H1 (cell line): ENCODE results near the gene KLHDC10. TPM values are rescaled to one million over a fixed set of nuclear protein-coding genes. Genes with fewer than 3 reads are reported as not detected.

Source experiments
- CTCF ChIA-PET: fragments of 300-600 bp; sonication (Branson Sonifier 250); formaldehyde crosslinking; loops from one replicate; lab custom pipeline; 2021; ENCODE audit not compliant: partially characterized antibody; lab: Charles Lee
- POLR2A ChIA-PET: fragments of 300-600 bp; sonication (Branson Sonifier 250); formaldehyde crosslinking; loops from one replicate; lab custom pipeline; 2021; ENCODE audit warnings: inconsistent platforms; ENCODE audit not compliant: partially characterized antibody; lab: Charles Lee
- DNase-seq, 2 experiments: peaks; one replicate each; pipeline versions ENCODE4 v3.0.0 to v3.0.0-alpha.2; 2010 to 2022; ENCODE audit warnings: low spot score in 2 of 2, low read depth in 1 of 2, mixed read lengths in 1 of 2
- FAIRE-seq: peaks from 2 replicates; lab custom pipeline; 2011; peaks lifted over from hg19 to GRCh38; lab: Jason Lieb, UNC
- H2AFZ ChIP-seq: 2 replicates; pipeline ENCODE4 v1.8.1; 2012; ENCODE audit warnings: low read length, inconsistent platforms
- H2AK5ac ChIP-seq: 2 replicates; pipeline ENCODE4 v1.6.1; 2013; ENCODE audit warnings: low read depth, low read length
- H2BK120ac ChIP-seq: replicated peaks from 2 replicates; pipeline ENCODE3; 2013; ENCODE audit warnings: low read depth, low read length, inconsistent platforms
- H2BK12ac ChIP-seq: 2 replicates; pipeline ENCODE4 v1.6.1; 2013; ENCODE audit warnings: low read depth, low read length
- H2BK15ac ChIP-seq: 2 replicates; pipeline ENCODE4 v1.6.1; 2013; ENCODE audit warnings: low read length
- H2BK20ac ChIP-seq: 2 replicates; pipeline ENCODE4 v1.6.1; 2013; ENCODE audit warnings: low read length
- H2BK5ac ChIP-seq: 2 replicates; pipeline ENCODE4 v1.6.1; 2013; ENCODE audit warnings: low read depth, low read length
- H3K14ac ChIP-seq: 2 replicates; pipeline ENCODE4 v1.6.1; 2013; ENCODE audit warnings: inconsistent platforms; ENCODE audit not compliant: insufficient read length
- H3K18ac ChIP-seq: 2 replicates; pipeline ENCODE4 v1.6.1; 2013; ENCODE audit warnings: low read length; ENCODE audit errors: extremely low read depth
- H3K23ac ChIP-seq: 2 replicates; pipeline ENCODE4 v1.6.1; 2013; ENCODE audit warnings: inconsistent platforms; ENCODE audit not compliant: insufficient read length
- H3K23me2 ChIP-seq: 2 replicates; pipeline ENCODE4 v1.6.1; 2013; ENCODE audit warnings: low read depth, low read length
- H3K27ac ChIP-seq: 2 replicates; pipeline ENCODE4 v1.6.1; 2011; ENCODE audit warnings: low read depth, low read length, inconsistent platforms
- H3K27me3 ChIP-seq, 4 experiments: replicated peaks in 1 of 4; 1 replicate in 1 of 4; 2 replicates in 3 of 4; pipeline versions ENCODE4 v1.6.1 to v1.8.1; 2011 to 2013; ENCODE audit warnings: low read length in 3 of 4, mild to moderate bottlenecking in 3 of 4, inconsistent platforms in 2 of 4, mixed read lengths in 2 of 4, moderate library complexity in 1 of 4; ENCODE audit not compliant: control insufficient read depth in 3 of 4, insufficient read depth in 3 of 4; ENCODE audit errors: extremely low read depth in 1 of 4
- H3K36me3 ChIP-seq, 4 experiments: 2 replicates each; pipeline versions ENCODE4 v1.6.1 to v1.8.1; 2011 to 2013; ENCODE audit warnings: mild to moderate bottlenecking in 4 of 4, low read length in 3 of 4, moderate library complexity in 2 of 4, control low read depth in 1 of 4, inconsistent platforms in 1 of 4; ENCODE audit not compliant: insufficient read depth in 4 of 4, control insufficient read depth in 2 of 4
- H3K4ac ChIP-seq: replicated peaks from 2 replicates; pipeline ENCODE3; 2013; ENCODE audit warnings: low read length, low read depth, mixed read lengths, inconsistent platforms; ENCODE audit not compliant: insufficient read length
- H3K4me1 ChIP-seq, 4 experiments: replicated peaks in 1 of 4; 1 replicate in 1 of 4; 2 replicates in 3 of 4; pipeline versions ENCODE4 v1.6.1 to v1.8.1; 2011 to 2013; ENCODE audit warnings: low read length in 3 of 4, inconsistent platforms in 2 of 4, mixed read lengths in 1 of 4; ENCODE audit not compliant: insufficient read depth in 4 of 4, control insufficient read depth in 3 of 4
- H3K4me2 ChIP-seq, 2 experiments: 2 replicates each; pipeline versions ENCODE4 v1.6.1 to v1.8.1; 2011 to 2013; ENCODE audit warnings: low read depth in 2 of 2, low read length in 2 of 2, control low read depth in 1 of 2, inconsistent platforms in 1 of 2, mild to moderate bottlenecking in 1 of 2; ENCODE audit not compliant: insufficient read depth in 1 of 2
- H3K4me3 ChIP-seq, 4 experiments: fragments of 200-600, 300-600 bp in 1 of 4; sonication (generic), shearing (Covaris generic), sonication (Bioruptor Twin) in 1 of 4; 2 replicates each; pipeline versions ENCODE4 v1.5.1 to v1.8.1; 2011 to 2016; ENCODE audit warnings: low read length in 4 of 4, low read depth in 3 of 4, control low read depth in 2 of 4, inconsistent platforms in 2 of 4, mild to moderate bottlenecking in 2 of 4, mixed read lengths in 1 of 4, moderate library complexity in 1 of 4; ENCODE audit not compliant: insufficient read depth in 2 of 4; ENCODE audit errors: extremely low read depth in 1 of 4
- H3K56ac ChIP-seq: replicated peaks from 2 replicates; pipeline ENCODE3; 2013; ENCODE audit warnings: low read depth, mild to moderate bottlenecking, mixed read lengths, low read length, inconsistent platforms; ENCODE audit not compliant: insufficient read length
- H3K79me1 ChIP-seq: 2 replicates; pipeline ENCODE4 v1.6.1; 2013; ENCODE audit warnings: low read depth, low read length, control low read depth
- H3K79me2 ChIP-seq, 2 experiments: 2 replicates each; pipeline versions ENCODE4 v1.6.1 to v1.8.1; 2012 to 2013; ENCODE audit warnings: low read length in 2 of 2, mild to moderate bottlenecking in 2 of 2, inconsistent platforms in 1 of 2; ENCODE audit not compliant: insufficient read depth in 2 of 2, control insufficient read depth in 1 of 2
- H3K9ac ChIP-seq, 4 experiments: replicated peaks in 1 of 4; 1 replicate in 1 of 4; 2 replicates in 3 of 4; pipeline versions ENCODE4 v1.6.1 to v1.8.1; 2011 to 2013; ENCODE audit warnings: low read depth in 3 of 4, low read length in 3 of 4, control low read depth in 2 of 4, mild to moderate bottlenecking in 2 of 4, moderate library complexity in 2 of 4, inconsistent platforms in 1 of 4; ENCODE audit errors: extremely low read depth in 1 of 4
- H3K9me3 ChIP-seq, 2 experiments: 2 replicates each; pipeline versions ENCODE4 v1.6.1 to v1.8.1; 2012 to 2013; ENCODE audit warnings: mild to moderate bottlenecking in 2 of 2, moderate library complexity in 2 of 2, control low read depth in 1 of 2, inconsistent platforms in 1 of 2, low read depth in 1 of 2, low read length in 1 of 2, mixed read lengths in 1 of 2; ENCODE audit not compliant: insufficient read depth in 2 of 2
- H4K20me1 ChIP-seq, 2 experiments: replicated peaks in 1 of 2; 2 replicates each; pipeline versions ENCODE3 to v1.8.1; 2011 to 2013; ENCODE audit warnings: inconsistent platforms in 2 of 2, low read length in 2 of 2, mild to moderate bottlenecking in 1 of 2; ENCODE audit not compliant: insufficient read depth in 2 of 2, control insufficient read depth in 1 of 2
- H4K5ac ChIP-seq: 2 replicates; pipeline ENCODE4 v1.6.1; 2013; ENCODE audit warnings: low read length, low read depth, mixed read lengths, inconsistent platforms; ENCODE audit not compliant: insufficient read length
- H4K8ac ChIP-seq: 2 replicates; pipeline ENCODE4 v1.8.0; 2013; ENCODE audit warnings: mild to moderate bottlenecking, moderate library complexity, low read length, inconsistent platforms; ENCODE audit not compliant: insufficient read depth; ENCODE audit errors: extremely low read depth
- H4K91ac ChIP-seq: replicated peaks from 2 replicates; pipeline ENCODE3; 2013; ENCODE audit warnings: low read length, mixed read lengths, inconsistent platforms; ENCODE audit not compliant: insufficient read length
- KDM4A ChIP-seq: IDR thresholded peaks from one replicate; pipeline ENCODE4 v1.7.1; 2012; ENCODE audit warnings: low read depth, mild to moderate bottlenecking, moderate library complexity, low read length, inconsistent platforms; ENCODE audit not compliant: severe bottlenecking
- POU5F1 ChIP-seq: IDR thresholded peaks from 2 replicates; pipeline ENCODE4 v1.6.1; 2011; ENCODE audit warnings: low read depth, mild to moderate bottlenecking, low read length, moderate library complexity
- TAF1 ChIP-seq: IDR thresholded peaks from 2 replicates; pipeline ENCODE4 v1.6.1; 2011; ENCODE audit warnings: mild to moderate bottlenecking, low read depth, low read length
- WGBS, 2 experiments: shearing (Covaris generic) in 1 of 2; methylation state at CpG; one replicate each; pipeline versions ENCODE4 v1.1.6 to v1.1.7; 2013 to 2015; ENCODE audit warnings: low lambda C conversion rate in 2 of 2, mixed read lengths in 2 of 2, inconsistent platforms in 1 of 2, low coverage in 1 of 2, missing lambda C conversion rate in 1 of 2; ENCODE audit not compliant: insufficient replicate concordance in 2 of 2, insufficient coverage in 1 of 2, insufficient read length in 1 of 2; ENCODE audit errors: extremely low coverage in 1 of 2, missing lambda C conversion rate in 1 of 2; 5-methylcytosine and 5-hydroxymethylcytosine counted together
- polyA plus RNA-seq, 7 experiments: library from polyadenylated mRNA; depleted of rRNA in 3 of 7; stranded (reverse) in 5 of 7; unstranded in 2 of 7; fragments of >200 nt in 5 of 7; fragments of 200-250 nt in 2 of 7; gene quantifications; 1 replicate in 5 of 7; 2 replicates in 1 of 7; 4 replicates in 1 of 7; pipeline versions ENCODE4 v1.2.1 to v1.2.3, GENCODE V29; 2011 to 2013; ENCODE audit warnings: missing spikeins in 2 of 7, mixed read lengths in 2 of 7
- total RNA-seq: library from RNA; stranded (reverse); fragmentation: NEBNext Ultra II Directional; extraction: Animal tissue kit (Norgen Biotek cat#: 25700); gene quantifications from 2 replicates; pipeline ENCODE4 v1.2.1, GENCODE V29; 2021

The KLHDC10 gene
- total and polyA plus RNA-seq, 2 of the 8 experiments (the other 6 are each of a cell fraction or from before 2014, with no cell fraction given) = 6.6 to 14.5 TPM

GRCh38 chr7:130032698-130033097, 37.6 kb upstream of the KLHDC10 start:
- Histone ChIP-seq H2AFZ (no peak overlapping the region), H2BK12ac (no peak overlapping the region), H4K8ac (no peak overlapping the region), H3K4ac (no peak overlapping the region), H4K91ac (no peak overlapping the region), H4K5ac (no peak overlapping the region), H3K56ac (no peak overlapping the region), H3K4me3 (no peak overlapping the region), H2BK20ac (no peak overlapping the region), H3K9me3 (no peaks in the 10 kb centered on the region), H3K18ac (no peak overlapping the region), H4K20me1 (peaks cover 0 to 1% of the 10 kb centered on the region in 2 experiments), H3K14ac (no peak overlapping the region), H2BK15ac (no peak overlapping the region), H3K23me2 (no peaks in the 10 kb centered on the region), H3K4me1 (no peaks in the 10 kb centered on the region), H2BK5ac (no peak overlapping the region), H2AK5ac (no peak overlapping the region), H3K79me2 (no peaks in the 10 kb centered on the region), H3K23ac (no peak overlapping the region), H3K27me3 (no peaks in the 10 kb centered on the region), H3K27ac (no peak overlapping the region), H3K79me1 (no peaks in the 10 kb centered on the region), H3K9ac (no peak overlapping the region), H2BK120ac (no peak overlapping the region), H3K4me2 (no peak overlapping the region), H3K36me3 (peaks cover 4 to 52% (median 21%) of the 10 kb centered on the region in 4 experiments; a peak in 7 of 8 replicates)
- DNase-seq = no peak
- POLR2A ChIA-PET = interaction anchor here (0.6 kb wide), 1 partner anchor 18 kb away, joined by 3 read pairs; no protein-coding TSS in a partner anchor
- FAIRE-seq = no peak
- 94% methylated on average over 1 of the region's 1 CpG; no CpG with 5 or more reads in 1 of the 2 experiments for WGBS, 2 experiments
- TF ChIP-seq TAF1 (no peak), POU5F1 (no peak), KDM4A (no peak)
- CTCF ChIA-PET = interaction anchor here (1.1 to 1.3 kb wide), 2 partner anchors 8 to 9 kb away, joined by 3 to 5 read pairs; no protein-coding TSS in a partner anchor
